Measurements from ENCODE around the gene ATP11A.

DNA sequence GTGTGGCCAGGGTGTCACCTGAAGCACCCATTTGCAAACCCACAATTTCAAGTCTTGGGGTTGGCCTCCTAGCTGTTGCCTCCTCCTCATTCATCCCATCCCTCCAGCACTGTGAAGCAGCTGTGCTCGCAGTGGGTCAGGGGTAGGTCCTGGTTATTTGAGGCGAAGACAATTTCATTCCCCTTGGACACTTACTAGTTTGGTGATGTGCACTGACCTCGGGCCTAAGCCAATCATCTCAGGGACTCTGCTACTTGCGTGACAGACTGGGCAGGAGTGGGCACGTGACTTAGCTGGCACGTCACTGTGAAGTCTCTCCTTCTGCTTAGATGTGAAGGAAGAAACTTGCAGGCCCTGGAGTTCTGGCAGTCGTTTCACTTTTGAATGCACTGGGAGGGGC, 3.5 kb upstream of the ATP11A start:
- TF ChIP-seq RFX5 (IDR thresholded peaks at IDR 0.05; ENCODE audit: low read depth, low read length) (no peak), KDM1A (IDR thresholded peaks at IDR 0.05; ENCODE audit: borderline replicate concordance) (no peak), PML (IDR thresholded peaks at IDR 0.05; ENCODE audit: low read length) (no peak), POLR2AphosphoS5 (IDR thresholded peaks at IDR 0.05; ENCODE audit: low read length) (no peak), CBX3 (IDR thresholded peaks at IDR 0.05; ENCODE audit: borderline replicate concordance, low read depth) (no peak)

All from GM12878 (cell line).